H1 (cell line): ENCODE measurements around the gene SMIM33. TPM values are rescaled to one million over a fixed set of nuclear protein-coding genes. Genes with fewer than 3 reads are reported as not detected.

Experiments
- CTCF ChIA-PET: fragments of 300-600 bp; sonication (Branson Sonifier 250); formaldehyde crosslinking; loops from one replicate; lab custom pipeline; 2021; ENCODE audit not compliant: partially characterized antibody; lab: Charles Lee
- POLR2A ChIA-PET: fragments of 300-600 bp; sonication (Branson Sonifier 250); formaldehyde crosslinking; loops from one replicate; lab custom pipeline; 2021; ENCODE audit warnings: inconsistent platforms; ENCODE audit not compliant: partially characterized antibody; lab: Charles Lee
- DNase-seq, 2 experiments: peaks; one replicate each; pipeline versions ENCODE4 v3.0.0 to v3.0.0-alpha.2; 2010 to 2022; ENCODE audit warnings: low spot score in 2 of 2, low read depth in 1 of 2, mixed read lengths in 1 of 2
- FAIRE-seq: peaks from 2 replicates; lab custom pipeline; 2011; peaks lifted over from hg19 to GRCh38; lab: Jason Lieb, UNC
- H2AFZ ChIP-seq: 2 replicates; pipeline ENCODE4 v1.8.1; 2012; ENCODE audit warnings: low read length, inconsistent platforms
- H2AK5ac ChIP-seq: 2 replicates; pipeline ENCODE4 v1.6.1; 2013; ENCODE audit warnings: low read depth, low read length
- H2BK120ac ChIP-seq: replicated peaks from 2 replicates; pipeline ENCODE3; 2013; ENCODE audit warnings: low read depth, low read length, inconsistent platforms
- H2BK12ac ChIP-seq: 2 replicates; pipeline ENCODE4 v1.6.1; 2013; ENCODE audit warnings: low read depth, low read length
- H2BK15ac ChIP-seq: 2 replicates; pipeline ENCODE4 v1.6.1; 2013; ENCODE audit warnings: low read length
- H2BK20ac ChIP-seq: 2 replicates; pipeline ENCODE4 v1.6.1; 2013; ENCODE audit warnings: low read length
- H2BK5ac ChIP-seq: 2 replicates; pipeline ENCODE4 v1.6.1; 2013; ENCODE audit warnings: low read depth, low read length
- H3K14ac ChIP-seq: 2 replicates; pipeline ENCODE4 v1.6.1; 2013; ENCODE audit warnings: inconsistent platforms; ENCODE audit not compliant: insufficient read length
- H3K18ac ChIP-seq: 2 replicates; pipeline ENCODE4 v1.6.1; 2013; ENCODE audit warnings: low read length; ENCODE audit errors: extremely low read depth
- H3K23ac ChIP-seq: 2 replicates; pipeline ENCODE4 v1.6.1; 2013; ENCODE audit warnings: inconsistent platforms; ENCODE audit not compliant: insufficient read length
- H3K23me2 ChIP-seq: 2 replicates; pipeline ENCODE4 v1.6.1; 2013; ENCODE audit warnings: low read depth, low read length
- H3K27ac ChIP-seq: 2 replicates; pipeline ENCODE4 v1.6.1; 2011; ENCODE audit warnings: low read depth, low read length, inconsistent platforms
- H3K27me3 ChIP-seq, 4 experiments: replicated peaks in 1 of 4; 1 replicate in 1 of 4; 2 replicates in 3 of 4; pipeline versions ENCODE4 v1.6.1 to v1.8.1; 2011 to 2013; ENCODE audit warnings: low read length in 3 of 4, mild to moderate bottlenecking in 3 of 4, inconsistent platforms in 2 of 4, mixed read lengths in 2 of 4, moderate library complexity in 1 of 4; ENCODE audit not compliant: control insufficient read depth in 3 of 4, insufficient read depth in 3 of 4; ENCODE audit errors: extremely low read depth in 1 of 4
- H3K36me3 ChIP-seq, 4 experiments: 2 replicates each; pipeline versions ENCODE4 v1.6.1 to v1.8.1; 2011 to 2013; ENCODE audit warnings: mild to moderate bottlenecking in 4 of 4, low read length in 3 of 4, moderate library complexity in 2 of 4, control low read depth in 1 of 4, inconsistent platforms in 1 of 4; ENCODE audit not compliant: insufficient read depth in 4 of 4, control insufficient read depth in 2 of 4
- H3K4ac ChIP-seq: replicated peaks from 2 replicates; pipeline ENCODE3; 2013; ENCODE audit warnings: low read length, low read depth, mixed read lengths, inconsistent platforms; ENCODE audit not compliant: insufficient read length
- H3K4me1 ChIP-seq, 4 experiments: replicated peaks in 1 of 4; 1 replicate in 1 of 4; 2 replicates in 3 of 4; pipeline versions ENCODE4 v1.6.1 to v1.8.1; 2011 to 2013; ENCODE audit warnings: low read length in 3 of 4, inconsistent platforms in 2 of 4, mixed read lengths in 1 of 4; ENCODE audit not compliant: insufficient read depth in 4 of 4, control insufficient read depth in 3 of 4
- H3K4me2 ChIP-seq, 2 experiments: 2 replicates each; pipeline versions ENCODE4 v1.6.1 to v1.8.1; 2011 to 2013; ENCODE audit warnings: low read depth in 2 of 2, low read length in 2 of 2, control low read depth in 1 of 2, inconsistent platforms in 1 of 2, mild to moderate bottlenecking in 1 of 2; ENCODE audit not compliant: insufficient read depth in 1 of 2
- H3K4me3 ChIP-seq, 4 experiments: fragments of 200-600, 300-600 bp in 1 of 4; sonication (generic), shearing (Covaris generic), sonication (Bioruptor Twin) in 1 of 4; 2 replicates each; pipeline versions ENCODE4 v1.5.1 to v1.8.1; 2011 to 2016; ENCODE audit warnings: low read length in 4 of 4, low read depth in 3 of 4, control low read depth in 2 of 4, inconsistent platforms in 2 of 4, mild to moderate bottlenecking in 2 of 4, mixed read lengths in 1 of 4, moderate library complexity in 1 of 4; ENCODE audit not compliant: insufficient read depth in 2 of 4; ENCODE audit errors: extremely low read depth in 1 of 4
- H3K56ac ChIP-seq: replicated peaks from 2 replicates; pipeline ENCODE3; 2013; ENCODE audit warnings: low read depth, mild to moderate bottlenecking, mixed read lengths, low read length, inconsistent platforms; ENCODE audit not compliant: insufficient read length
- H3K79me1 ChIP-seq: 2 replicates; pipeline ENCODE4 v1.6.1; 2013; ENCODE audit warnings: low read depth, low read length, control low read depth
- H3K79me2 ChIP-seq, 2 experiments: 2 replicates each; pipeline versions ENCODE4 v1.6.1 to v1.8.1; 2012 to 2013; ENCODE audit warnings: low read length in 2 of 2, mild to moderate bottlenecking in 2 of 2, inconsistent platforms in 1 of 2; ENCODE audit not compliant: insufficient read depth in 2 of 2, control insufficient read depth in 1 of 2
- H3K9ac ChIP-seq, 4 experiments: replicated peaks in 1 of 4; 1 replicate in 1 of 4; 2 replicates in 3 of 4; pipeline versions ENCODE4 v1.6.1 to v1.8.1; 2011 to 2013; ENCODE audit warnings: low read depth in 3 of 4, low read length in 3 of 4, control low read depth in 2 of 4, mild to moderate bottlenecking in 2 of 4, moderate library complexity in 2 of 4, inconsistent platforms in 1 of 4; ENCODE audit errors: extremely low read depth in 1 of 4
- H3K9me3 ChIP-seq, 2 experiments: 2 replicates each; pipeline versions ENCODE4 v1.6.1 to v1.8.1; 2012 to 2013; ENCODE audit warnings: mild to moderate bottlenecking in 2 of 2, moderate library complexity in 2 of 2, control low read depth in 1 of 2, inconsistent platforms in 1 of 2, low read depth in 1 of 2, low read length in 1 of 2, mixed read lengths in 1 of 2; ENCODE audit not compliant: insufficient read depth in 2 of 2
- H4K20me1 ChIP-seq, 2 experiments: replicated peaks in 1 of 2; 2 replicates each; pipeline versions ENCODE3 to v1.8.1; 2011 to 2013; ENCODE audit warnings: inconsistent platforms in 2 of 2, low read length in 2 of 2, mild to moderate bottlenecking in 1 of 2; ENCODE audit not compliant: insufficient read depth in 2 of 2, control insufficient read depth in 1 of 2
- H4K5ac ChIP-seq: 2 replicates; pipeline ENCODE4 v1.6.1; 2013; ENCODE audit warnings: low read length, low read depth, mixed read lengths, inconsistent platforms; ENCODE audit not compliant: insufficient read length
- H4K8ac ChIP-seq: 2 replicates; pipeline ENCODE4 v1.8.0; 2013; ENCODE audit warnings: mild to moderate bottlenecking, moderate library complexity, low read length, inconsistent platforms; ENCODE audit not compliant: insufficient read depth; ENCODE audit errors: extremely low read depth
- H4K91ac ChIP-seq: replicated peaks from 2 replicates; pipeline ENCODE3; 2013; ENCODE audit warnings: low read length, mixed read lengths, inconsistent platforms; ENCODE audit not compliant: insufficient read length
- CHD1 ChIP-seq: IDR thresholded peaks from 2 replicates; pipeline ENCODE4 v1.6.1; 2012; ENCODE audit warnings: low read depth, low read length, improper control_type of control experiment
- CTBP2 ChIP-seq: IDR thresholded peaks from 2 replicates; pipeline ENCODE4 v1.7.0; 2011; ENCODE audit warnings: borderline replicate concordance, mild to moderate bottlenecking, moderate library complexity, mixed read lengths, low read length; ENCODE audit not compliant: insufficient read depth, insufficient read length
- EGR1 ChIP-seq: IDR thresholded peaks from 2 replicates; pipeline ENCODE4 v1.6.1; 2011; ENCODE audit warnings: low read depth, low read length, borderline replicate concordance
- GTF2F1 ChIP-seq: IDR thresholded peaks from 2 replicates; pipeline ENCODE4 v1.6.1; 2012; ENCODE audit warnings: low read depth, low read length, improper control_type of control experiment, borderline replicate concordance
- HDAC6 ChIP-seq: IDR thresholded peaks from one replicate; pipeline ENCODE4 v1.7.1; 2012; ENCODE audit warnings: low read depth, mild to moderate bottlenecking, inconsistent platforms, low read length, moderate library complexity
- JUND ChIP-seq: IDR thresholded peaks from 2 replicates; pipeline ENCODE4 v1.6.1; 2011; ENCODE audit warnings: mild to moderate bottlenecking, improper control_type of control experiment, low read length
- KDM4A ChIP-seq: IDR thresholded peaks from one replicate; pipeline ENCODE4 v1.7.1; 2012; ENCODE audit warnings: low read depth, mild to moderate bottlenecking, moderate library complexity, low read length, inconsistent platforms; ENCODE audit not compliant: severe bottlenecking
- SIRT6 ChIP-seq: IDR thresholded peaks from one replicate; pipeline ENCODE4 v1.7.1; 2012; ENCODE audit warnings: low read length, inconsistent platforms
- SP1 ChIP-seq: IDR thresholded peaks from 2 replicates; pipeline ENCODE4 v1.6.1; 2011; ENCODE audit warnings: low read depth, low read length
- ZNF274 ChIP-seq: IDR thresholded peaks from 2 replicates; pipeline ENCODE4 v1.7.0; 2012; ENCODE audit warnings: low read length, borderline replicate concordance; ENCODE audit errors: extremely low read depth
- WGBS, 2 experiments: shearing (Covaris generic) in 1 of 2; methylation state at CpG; one replicate each; pipeline versions ENCODE4 v1.1.6 to v1.1.7; 2013 to 2015; ENCODE audit warnings: low lambda C conversion rate in 2 of 2, mixed read lengths in 2 of 2, inconsistent platforms in 1 of 2, low coverage in 1 of 2, missing lambda C conversion rate in 1 of 2; ENCODE audit not compliant: insufficient replicate concordance in 2 of 2, insufficient coverage in 1 of 2, insufficient read length in 1 of 2; ENCODE audit errors: extremely low coverage in 1 of 2, missing lambda C conversion rate in 1 of 2; 5-methylcytosine and 5-hydroxymethylcytosine counted together
- polyA plus RNA-seq, 7 experiments: library from polyadenylated mRNA; depleted of rRNA in 3 of 7; stranded (reverse) in 5 of 7; unstranded in 2 of 7; fragments of >200 nt in 5 of 7; fragments of 200-250 nt in 2 of 7; gene quantifications; 1 replicate in 5 of 7; 2 replicates in 1 of 7; 4 replicates in 1 of 7; pipeline versions ENCODE4 v1.2.1 to v1.2.3, GENCODE V29; 2011 to 2013; ENCODE audit warnings: missing spikeins in 2 of 7, mixed read lengths in 2 of 7
- total RNA-seq: library from RNA; stranded (reverse); fragmentation: NEBNext Ultra II Directional; extraction: Animal tissue kit (Norgen Biotek cat#: 25700); gene quantifications from 2 replicates; pipeline ENCODE4 v1.2.1, GENCODE V29; 2021
- TF ChIP-seq, protein P1 (sequence below): IDR thresholded peaks from 2 replicates; pipeline ENCODE4 v1.6.1; 2012; ENCODE audit warnings: low read length, inconsistent platforms

SMIM33 gene
- total and polyA plus RNA-seq, 2 of the 8 experiments (the other 6 are each of a cell fraction or from before 2014, with no cell fraction given), result not detected

GRCh38 chr5:139430015-139430414 lies 40.8 kb upstream of the SMIM33 start:
- no peak for TF ChIP-seq GTF2F1
- no peak for TF ChIP-seq JUND
- TF ChIP-seq EGR1, result no peak
- no peak for TF ChIP-seq HDAC6
- TF ChIP-seq ZNF274, result no peak
- no peak for TF ChIP-seq CHD1
- TF ChIP-seq CTBP2, result no peak
- no peak for TF ChIP-seq SIRT6
- no peak for TF ChIP-seq SP1
- TF ChIP-seq KDM4A, result no peak
- TF ChIP-seq, protein P1, sequence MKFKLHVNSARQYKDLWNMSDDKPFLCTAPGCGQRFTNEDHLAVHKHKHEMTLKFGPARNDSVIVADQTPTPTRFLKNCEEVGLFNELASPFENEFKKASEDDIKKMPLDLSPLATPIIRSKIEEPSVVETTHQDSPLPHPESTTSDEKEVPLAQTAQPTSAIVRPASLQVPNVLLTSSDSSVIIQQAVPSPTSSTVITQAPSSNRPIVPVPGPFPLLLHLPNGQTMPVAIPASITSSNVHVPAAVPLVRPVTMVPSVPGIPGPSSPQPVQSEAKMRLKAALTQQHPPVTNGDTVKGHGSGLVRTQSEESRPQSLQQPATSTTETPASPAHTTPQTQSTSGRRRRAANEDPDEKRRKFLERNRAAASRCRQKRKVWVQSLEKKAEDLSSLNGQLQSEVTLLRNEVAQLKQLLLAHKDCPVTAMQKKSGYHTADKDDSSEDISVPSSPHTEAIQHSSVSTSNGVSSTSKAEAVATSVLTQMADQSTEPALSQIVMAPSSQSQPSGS, result no peak
- H2AK5ac ChIP-seq, result no peak overlapping the region
- no peak overlapping the region for H3K18ac ChIP-seq
- WGBS, 2 experiments, result 83% methylated on average over 2 of the region's 2 CpGs; no CpG with 5 or more reads in 1 of the 2 experiments
- peaks cover 0 to 20% (median 9%) of the 10 kb centered on the region in 4 experiments; a peak in 5 of 8 replicates for H3K36me3 ChIP-seq
- no peak overlapping the region for H2BK12ac ChIP-seq
- DNase-seq (no peak), FAIRE-seq (no peak)
- H4K91ac ChIP-seq, result no peak overlapping the region
- no peak overlapping the region for H3K27ac ChIP-seq
- H2BK120ac ChIP-seq, result no peak overlapping the region
- no peak overlapping the region for H4K5ac ChIP-seq
- CTCF ChIA-PET, result interaction anchor here (0.6 to 2.3 kb wide), 8 partner anchors 10 to 158 kb away, joined by 3 to 16 read pairs (median 3); no protein-coding TSS in a partner anchor
- H3K23me2 ChIP-seq, result no peaks in the 10 kb centered on the region
- H3K79me1 ChIP-seq, result no peaks in the 10 kb centered on the region
- H2BK5ac ChIP-seq, result no peak overlapping the region
- H4K8ac ChIP-seq, result no peak overlapping the region
- H3K56ac ChIP-seq, result no peak overlapping the region
- no peak overlapping the region for H3K4me2 ChIP-seq
- H3K14ac ChIP-seq, result no peak overlapping the region
- no peak overlapping the region for H3K9ac ChIP-seq
- H2BK20ac ChIP-seq, result no peak overlapping the region
- no peak overlapping the region for H2BK15ac ChIP-seq
- no peaks in the 10 kb centered on the region for H4K20me1 ChIP-seq
- H2AFZ ChIP-seq, result no peak overlapping the region
- H3K23ac ChIP-seq, result no peak overlapping the region
- no peaks in the 10 kb centered on the region for H3K27me3 ChIP-seq
- H3K9me3 ChIP-seq, result no peaks in the 10 kb centered on the region
- H3K4me3 ChIP-seq, result no peak overlapping the region
- H3K4ac ChIP-seq, result no peak overlapping the region
- H3K4me1 ChIP-seq, result no peaks in the 10 kb centered on the region
- no peaks in the 10 kb centered on the region for H3K79me2 ChIP-seq
- POLR2A ChIA-PET, result interaction anchor here (0.9 to 3.0 kb wide), 3 partner anchors 9 to 64 kb away, joined by 3 to 11 read pairs (median 3); partner anchors contain the start of gene DNAJC18
